Measurements from ENCODE around the gene ERCC4.

The ERCC4 gene

GRCh38 chr16:13911871-13912270 lies 8.1 kb upstream of the ERCC4 start:
- DNase-seq, result no peak

GRCh38 chr16:13912891-13913290 lies 7.1 kb upstream of the ERCC4 start:
- DNase-seq, result no peak

GRCh38 chr16:13913374-13914292 lies 6.3 kb upstream of the ERCC4 start:
- no peak for DNase-seq

GRCh38 chr16:13915033-13915635 lies 4.8 kb upstream of the ERCC4 start:
- DNase-seq, result no peak

- DNase-seq, result no peak
These were observed 648 bp upstream of the ERCC4 start for GRCh38 chr16:13919330-13919682.

- no peak for DNase-seq
These were observed 510 bp downstream of the ERCC4 start for GRCh38 chr16:13920510-13920818.

- DNase-seq, result no peak
These were observed 1.4 kb downstream of the ERCC4 start for GRCh38 chr16:13921328-13921727.

- no peak for DNase-seq
These were observed 3.8 kb downstream of the ERCC4 start for GRCh38 chr16:13923703-13924298.

GRCh38 chr16:13926464-13926863 lies 6.5 kb downstream of the ERCC4 start:
- no peak for DNase-seq

GRCh38 chr16:13926891-13927290 lies 6.9 kb downstream of the ERCC4 start:
- DNase-seq, result no peak

GRCh38 chr16:13928646-13929045 lies 8.7 kb downstream of the ERCC4 start:
- no peak for DNase-seq

- DNase-seq, result no peak
These were observed 11.9 kb downstream of the ERCC4 start for GRCh38 chr16:13931845-13932244.

GRCh38 chr16:13935408-13935807 lies 15.5 kb downstream of the ERCC4 start:
- no peak for DNase-seq

- no peak for DNase-seq
These were observed 16.2 kb downstream of the ERCC4 start for GRCh38 chr16:13936155-13936554.

- DNase-seq, result no peak
These were observed 16.7 kb downstream of the ERCC4 start for GRCh38 chr16:13936596-13937081.

- no peak for DNase-seq
These were observed 17.5 kb downstream of the ERCC4 start for GRCh38 chr16:13937411-13937810.

GRCh38 chr16:13938480-13938879 lies 18.5 kb downstream of the ERCC4 start:
- no peak for DNase-seq

GRCh38 chr16:13939821-13940220 lies 19.9 kb downstream of the ERCC4 start:
- no peak for DNase-seq

- DNase-seq, result no peak
These were observed 20.5 kb downstream of the ERCC4 start for GRCh38 chr16:13940397-13940933.

GRCh38 chr16:13944816-13945215 lies 24.9 kb downstream of the ERCC4 start:
- no peak for DNase-seq

GRCh38 chr16:13945744-13946485 lies 26.0 kb downstream of the ERCC4 start:
- no peak for DNase-seq

- DNase-seq, result no peak
These were observed 28.1 kb downstream of the ERCC4 start for GRCh38 chr16:13948086-13948485.

Measured in NCI-H510A (cell line).